ENCODE data around the gene LRP2. TPM values are rescaled to one million over a fixed set of nuclear protein-coding genes. Genes with fewer than 3 reads are reported as not detected.

LRP2 gene
- total RNA-seq, 4 donors from 2014 or later = not detected

DNA sequence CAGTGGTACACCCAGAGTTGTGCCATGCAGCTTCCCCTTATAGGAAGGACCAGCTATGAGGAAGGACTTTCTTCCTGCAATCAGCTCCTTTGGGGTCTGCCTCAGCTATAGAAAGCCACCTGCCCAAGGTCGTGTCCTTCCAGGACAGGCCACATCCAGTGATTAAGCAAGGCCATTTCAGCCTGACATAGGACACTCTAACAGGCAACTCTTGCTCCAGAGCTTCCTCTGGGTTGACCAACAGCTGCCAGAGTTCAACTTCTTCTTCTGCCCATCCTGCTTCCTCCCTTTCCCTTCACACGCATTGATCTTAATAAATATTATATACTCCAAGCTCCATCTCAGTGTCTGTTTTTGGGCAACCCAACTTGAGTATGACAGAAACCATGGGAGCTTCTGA, 12.8 kb downstream of the LRP2 start:
- H3K36me3 ChIP-seq = no peaks in the 10 kb centered on the region
- H3K4me3 ChIP-seq = no peak overlapping the region
- H3K4me1 ChIP-seq = peaks cover 0 to 6% (median 0%) of the 10 kb centered on the region in 4 donors
- TF ChIP-seq, protein P1, sequence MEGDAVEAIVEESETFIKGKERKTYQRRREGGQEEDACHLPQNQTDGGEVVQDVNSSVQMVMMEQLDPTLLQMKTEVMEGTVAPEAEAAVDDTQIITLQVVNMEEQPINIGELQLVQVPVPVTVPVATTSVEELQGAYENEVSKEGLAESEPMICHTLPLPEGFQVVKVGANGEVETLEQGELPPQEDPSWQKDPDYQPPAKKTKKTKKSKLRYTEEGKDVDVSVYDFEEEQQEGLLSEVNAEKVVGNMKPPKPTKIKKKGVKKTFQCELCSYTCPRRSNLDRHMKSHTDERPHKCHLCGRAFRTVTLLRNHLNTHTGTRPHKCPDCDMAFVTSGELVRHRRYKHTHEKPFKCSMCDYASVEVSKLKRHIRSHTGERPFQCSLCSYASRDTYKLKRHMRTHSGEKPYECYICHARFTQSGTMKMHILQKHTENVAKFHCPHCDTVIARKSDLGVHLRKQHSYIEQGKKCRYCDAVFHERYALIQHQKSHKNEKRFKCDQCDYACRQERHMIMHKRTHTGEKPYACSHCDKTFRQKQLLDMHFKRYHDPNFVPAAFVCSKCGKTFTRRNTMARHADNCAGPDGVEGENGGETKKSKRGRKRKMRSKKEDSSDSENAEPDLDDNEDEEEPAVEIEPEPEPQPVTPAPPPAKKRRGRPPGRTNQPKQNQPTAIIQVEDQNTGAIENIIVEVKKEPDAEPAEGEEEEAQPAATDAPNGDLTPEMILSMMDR (IDR thresholded peaks at IDR 0.05) = no peak
- TF ChIP-seq EP300 (IDR thresholded peaks at IDR 0.05) (no peak), POLR2A (IDR thresholded peaks at IDR 0.05) (no peak)
- no peaks in the 10 kb centered on the region for H3K9me3 ChIP-seq
- 85 to 96% methylated on average over 2 of the region's 2 CpGs for WGBS, 2 donors
- no peak overlapping the region for H3K27ac ChIP-seq
- no peak for DNase-seq (ENCODE audit: low spot score in 2 of 2)
- no peaks in the 10 kb centered on the region for H3K27me3 ChIP-seq

DNA sequence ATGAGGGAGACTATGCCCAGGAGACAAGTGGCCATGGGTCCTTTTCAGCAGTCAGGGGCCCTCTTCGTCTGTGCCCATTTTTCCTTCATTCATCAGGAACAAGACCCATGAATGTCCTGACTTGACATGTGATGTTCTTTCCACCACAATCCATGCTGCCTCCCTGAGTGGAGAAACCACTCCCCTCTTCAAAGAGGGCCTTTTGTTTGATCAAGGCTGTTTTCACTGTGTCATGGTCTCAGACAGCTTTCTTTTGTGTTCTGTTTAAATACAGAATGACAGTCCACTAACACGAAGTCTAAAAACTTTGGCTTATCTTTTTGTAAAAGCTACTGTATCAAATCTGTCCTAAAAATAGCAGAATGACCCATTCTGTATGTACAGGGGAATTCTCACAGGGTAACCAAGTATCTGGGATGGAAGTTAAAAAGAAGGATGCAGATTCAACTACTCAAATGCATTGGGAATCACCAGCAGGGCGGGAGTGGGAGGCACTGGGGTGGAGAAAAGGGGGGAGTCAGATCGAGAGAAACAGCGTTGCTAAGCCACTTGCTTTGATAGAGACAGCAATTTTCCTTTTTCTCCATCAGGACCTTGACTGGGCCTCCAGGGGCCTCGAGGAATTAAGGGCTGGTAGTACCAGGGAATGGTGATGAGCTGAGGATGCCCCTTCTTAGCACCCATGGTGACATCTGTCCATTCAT, 13.9 kb downstream of the LRP2 start:
- Histone ChIP-seq H3K4me3 (no peak overlapping the region), H3K27ac (no peak overlapping the region), H3K4me1 (peaks cover 0 to 6% (median 0%) of the 10 kb centered on the region in 4 donors), H3K9me3 (no peaks in the 10 kb centered on the region), H3K27me3 (no peaks in the 10 kb centered on the region), H3K36me3 (no peaks in the 10 kb centered on the region)
- WGBS, 2 donors = 57 to 59% methylated on average over 6 of the region's 6 CpGs
- TF ChIP-seq EP300 (IDR thresholded peaks at IDR 0.05) (no peak), POLR2A (IDR thresholded peaks at IDR 0.05) (no peak)
- TF ChIP-seq, protein P1 (IDR thresholded peaks at IDR 0.05) = no peak
- DNase-seq (ENCODE audit: low spot score in 2 of 2) = no peak

DNA sequence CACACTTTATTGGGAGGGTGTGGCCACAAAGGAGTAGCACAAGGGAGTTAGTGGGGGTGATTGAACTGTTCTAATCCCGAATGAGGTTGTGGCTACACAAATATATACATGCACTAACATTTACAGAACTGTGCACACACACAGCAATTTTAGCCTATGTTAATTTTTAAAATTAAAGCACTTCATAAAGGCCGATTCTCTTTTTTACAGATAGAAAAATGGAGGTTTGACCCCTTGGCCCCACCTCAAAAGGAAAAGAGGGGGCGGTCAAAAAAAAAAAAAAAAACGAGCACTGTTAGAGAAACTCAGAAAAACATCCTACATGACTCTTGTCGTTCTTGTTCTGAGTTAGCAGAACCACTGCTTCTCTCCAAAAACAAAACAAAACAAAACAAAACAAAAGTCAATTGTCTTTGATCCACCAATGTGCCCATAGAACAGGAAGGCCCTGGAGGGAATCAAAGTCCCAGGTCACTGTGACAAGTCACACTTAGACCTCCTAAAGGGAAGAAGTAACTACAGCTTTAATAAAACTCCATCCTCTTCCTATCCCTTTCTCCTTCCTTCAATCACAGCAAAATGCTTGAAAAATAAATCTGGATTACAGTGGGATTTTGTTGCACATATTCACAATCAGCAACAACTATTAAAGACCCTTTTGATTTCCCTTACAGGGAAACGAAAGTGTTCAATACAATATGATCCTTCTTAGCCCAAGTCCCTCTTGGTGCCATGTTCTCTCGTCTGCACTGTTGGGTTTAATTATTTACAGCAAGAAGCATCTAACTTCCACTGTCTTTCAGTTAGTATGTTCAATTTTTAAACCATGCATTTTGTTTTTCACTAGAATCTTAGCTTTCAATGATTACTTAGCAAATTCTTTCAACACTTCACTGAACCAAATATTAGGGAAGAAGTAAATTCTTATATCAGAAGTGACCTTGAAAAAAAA, 16.6 kb downstream of the LRP2 start:
- no peak for DNase-seq (ENCODE audit: low spot score in 2 of 2)
- WGBS, 2 donors = 31 to 40% methylated on average over 7 of the region's 7 CpGs

DNA sequence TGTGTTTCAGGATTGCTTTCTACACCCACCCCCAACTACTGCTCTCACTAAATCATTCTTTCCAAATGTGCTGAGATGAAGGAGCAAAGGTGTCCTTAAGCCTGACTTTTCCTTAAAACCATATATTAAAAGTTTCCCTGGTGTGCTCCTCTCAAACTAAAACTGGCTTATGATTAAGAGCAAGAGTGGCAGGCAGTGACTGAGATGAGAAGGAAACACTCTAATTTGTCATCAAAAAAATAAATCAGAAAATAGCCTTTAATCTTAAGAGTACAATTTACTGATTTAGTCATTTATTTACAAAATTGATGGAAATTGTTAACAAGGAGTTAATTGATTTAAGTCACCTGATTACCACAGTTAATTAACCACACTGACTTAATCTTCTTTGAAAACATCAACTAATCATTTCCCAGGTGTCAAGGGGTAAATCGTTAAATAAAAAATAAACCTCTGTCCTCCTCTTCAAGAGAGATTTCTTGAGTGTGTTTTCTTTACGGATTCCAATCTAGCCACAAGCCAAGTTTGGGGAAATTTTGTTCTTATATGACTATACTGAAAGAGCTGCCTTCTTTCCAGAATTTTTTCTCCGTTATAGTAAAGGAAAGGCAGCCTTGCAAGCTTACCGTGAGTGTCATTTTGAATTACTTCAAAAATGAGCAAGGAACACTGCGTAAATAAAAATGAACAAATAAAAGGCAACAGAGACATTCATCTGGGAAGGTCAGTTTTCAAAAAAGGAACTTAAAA, 17.4 kb downstream of the LRP2 start:
- DNase-seq (ENCODE audit: low spot score in 2 of 2) = no peak
- Histone ChIP-seq H3K4me3 (no peak overlapping the region), H3K27me3 (no peaks in the 10 kb centered on the region), H3K9me3 (no peaks in the 10 kb centered on the region), H3K27ac (no peak overlapping the region), H3K36me3 (no peaks in the 10 kb centered on the region), H3K4me1 (peaks cover 0 to 6% (median 0%) of the 10 kb centered on the region in 4 donors)
- TF ChIP-seq, protein P1 (IDR thresholded peaks at IDR 0.05) = no peak
- TF ChIP-seq EP300 (IDR thresholded peaks at IDR 0.05) (no peak), POLR2A (IDR thresholded peaks at IDR 0.05) (no peak)
- WGBS, 2 donors = 60 to 65% methylated on average over 5 of the region's 5 CpGs

More for the DNA sequence above, 16.6 kb downstream of the LRP2 start:
- H3K9me3 ChIP-seq = no peaks in the 10 kb centered on the region
- H3K4me1 ChIP-seq = peaks cover 0 to 6% (median 0%) of the 10 kb centered on the region in 4 donors
- no peak overlapping the region for H3K27ac ChIP-seq
- no peaks in the 10 kb centered on the region for H3K27me3 ChIP-seq
- no peak overlapping the region for H3K4me3 ChIP-seq
- TF ChIP-seq POLR2A (IDR thresholded peaks at IDR 0.05) = no peak
- no peaks in the 10 kb centered on the region for H3K36me3 ChIP-seq

DNA sequence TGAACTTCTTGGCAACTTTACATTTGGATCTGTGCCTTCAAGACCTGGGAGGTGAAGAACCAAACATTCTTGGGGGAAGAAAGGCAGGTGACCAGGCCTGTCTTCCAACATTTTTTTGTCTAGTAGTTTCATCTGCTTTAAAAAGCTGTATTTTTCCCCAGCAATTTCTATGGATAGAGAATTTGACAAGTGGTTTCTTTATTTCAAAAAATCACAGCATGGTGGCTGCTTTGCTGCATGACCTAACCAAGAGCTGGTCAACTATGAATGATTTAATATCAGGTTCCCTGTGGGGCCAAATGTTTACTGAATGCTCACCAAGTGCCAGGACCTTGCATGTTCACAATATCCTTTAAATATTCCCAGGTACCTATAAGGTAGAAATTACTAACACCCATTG, 19.1 kb downstream of the LRP2 start:
- TF ChIP-seq POLR2A (IDR thresholded peaks at IDR 0.05) (no peak), EP300 (IDR thresholded peaks at IDR 0.05) (no peak)
- TF ChIP-seq, protein P1 (IDR thresholded peaks at IDR 0.05) = no peak
- Histone ChIP-seq H3K27ac (no peak overlapping the region), H3K4me3 (no peak overlapping the region), H3K36me3 (no peaks in the 10 kb centered on the region), H3K27me3 (no peaks in the 10 kb centered on the region), H3K4me1 (peaks cover 0 to 6% (median 0%) of the 10 kb centered on the region in 4 donors), H3K9me3 (no peaks in the 10 kb centered on the region)
- no peak for DNase-seq (ENCODE audit: low spot score in 2 of 2)
